ENCODE results near the gene CLPTM1L.
"Not testable (repeated sequence)": the region's sequence is repeated elsewhere in the genome, so short reads cannot be mapped to it uniquely, and the experiment has no call there.

The CLPTM1L gene

DNA sequence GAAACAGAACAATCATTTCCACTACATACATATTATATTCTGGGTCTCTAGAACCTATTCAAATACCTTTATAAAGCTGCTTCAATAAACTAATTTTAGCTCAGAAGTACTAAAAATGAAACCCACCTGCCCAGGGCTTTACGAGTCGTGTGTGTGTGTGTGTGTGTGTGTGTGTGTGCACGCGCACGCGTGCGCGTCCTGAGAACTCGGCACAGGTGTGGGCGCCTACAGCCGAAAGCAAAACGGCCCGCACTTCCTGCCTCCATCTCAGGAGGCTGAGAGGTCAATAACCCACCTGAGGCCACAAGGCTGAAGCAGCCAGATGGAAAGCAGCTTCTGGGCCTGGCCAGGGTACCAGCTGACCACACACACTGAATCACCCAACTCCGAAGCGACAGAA lies 3.0 kb downstream of the CLPTM1L start:
- peaks cover 12 to 18% of the 10 kb centered on the region in 2 donors for H3K4me1 ChIP-seq (ENCODE audit: control insufficient read depth in 2 of 2, insufficient read depth in 2 of 2, low read length in 2 of 2)
- H3K9ac ChIP-seq (ENCODE audit: low read depth in 1 of 2, low read length in 2 of 2): no peak overlapping the region
- H3K9me3 ChIP-seq (ENCODE audit: control insufficient read depth in 2 of 2, low read length in 2 of 2): no peaks in the 10 kb centered on the region
- H3K4me3 ChIP-seq (ENCODE audit: low read length in 2 of 2): no peak overlapping the region
- peaks cover 40 to 51% of the 10 kb centered on the region in 2 donors for H3K36me3 ChIP-seq (ENCODE audit: control insufficient read depth in 2 of 2, insufficient read depth in 2 of 2, low read length in 2 of 2)
- no peaks in the 10 kb centered on the region for H3K27me3 ChIP-seq (ENCODE audit: control insufficient read depth in 2 of 2, insufficient read depth in 2 of 2, low read length in 2 of 2)
- H3K27ac ChIP-seq (ENCODE audit: low read depth in 2 of 2, low read length in 2 of 2): no peak overlapping the region

DNA sequence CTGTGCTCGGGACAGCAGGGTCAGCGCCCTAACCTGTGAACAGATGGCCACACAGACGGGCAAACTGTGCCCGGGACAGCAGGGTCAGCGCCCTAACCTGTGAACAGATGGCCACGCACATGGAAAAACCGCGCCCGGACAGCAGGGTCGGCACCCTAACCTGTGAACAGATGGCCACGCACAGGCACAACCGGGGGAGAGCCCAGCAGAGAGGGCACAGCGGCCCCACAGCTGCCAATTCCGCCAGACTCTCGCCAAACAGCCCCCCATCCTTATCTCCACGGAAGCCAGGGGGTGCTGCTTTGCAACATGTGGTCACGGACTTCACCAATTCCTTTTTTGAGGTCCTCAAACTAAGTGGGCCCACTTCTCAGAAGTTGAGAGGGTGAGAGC lies 5.1 kb downstream of the CLPTM1L start:
- not testable (repeated sequence) for H3K27me3 ChIP-seq (ENCODE audit: control insufficient read depth in 2 of 2, insufficient read depth in 2 of 2, low read length in 2 of 2); H3K27ac ChIP-seq (ENCODE audit: low read depth in 2 of 2, low read length in 2 of 2); H3K9me3 ChIP-seq (ENCODE audit: control insufficient read depth in 2 of 2, low read length in 2 of 2); H3K9ac ChIP-seq (ENCODE audit: low read depth in 1 of 2, low read length in 2 of 2); H3K4me3 ChIP-seq (ENCODE audit: low read length in 2 of 2)
- peaks cover 60 to 71% of the 10 kb centered on the region in 2 donors for H3K36me3 ChIP-seq (ENCODE audit: control insufficient read depth in 2 of 2, insufficient read depth in 2 of 2, low read length in 2 of 2)
- peaks cover 5 to 13% of the 10 kb centered on the region in 2 donors for H3K4me1 ChIP-seq (ENCODE audit: control insufficient read depth in 2 of 2, insufficient read depth in 2 of 2, low read length in 2 of 2)

GRCh38 chr5:1339139-1339817 lies 5.6 kb downstream of the CLPTM1L start:
- H3K9ac ChIP-seq (ENCODE audit: low read depth in 1 of 2, low read length in 2 of 2); H3K27me3 ChIP-seq (ENCODE audit: control insufficient read depth in 2 of 2, insufficient read depth in 2 of 2, low read length in 2 of 2); H3K4me3 ChIP-seq (ENCODE audit: low read length in 2 of 2); H3K27ac ChIP-seq (ENCODE audit: low read depth in 2 of 2, low read length in 2 of 2); H3K9me3 ChIP-seq (ENCODE audit: control insufficient read depth in 2 of 2, low read length in 2 of 2): not testable (repeated sequence)
- Histone ChIP-seq H3K36me3 (ENCODE audit: control insufficient read depth in 2 of 2, insufficient read depth in 2 of 2, low read length in 2 of 2) (peaks cover 63 to 74% of the 10 kb centered on the region in 2 donors), H3K4me1 (ENCODE audit: control insufficient read depth in 2 of 2, insufficient read depth in 2 of 2, low read length in 2 of 2) (peaks cover 5 to 12% of the 10 kb centered on the region in 2 donors)

DNA sequence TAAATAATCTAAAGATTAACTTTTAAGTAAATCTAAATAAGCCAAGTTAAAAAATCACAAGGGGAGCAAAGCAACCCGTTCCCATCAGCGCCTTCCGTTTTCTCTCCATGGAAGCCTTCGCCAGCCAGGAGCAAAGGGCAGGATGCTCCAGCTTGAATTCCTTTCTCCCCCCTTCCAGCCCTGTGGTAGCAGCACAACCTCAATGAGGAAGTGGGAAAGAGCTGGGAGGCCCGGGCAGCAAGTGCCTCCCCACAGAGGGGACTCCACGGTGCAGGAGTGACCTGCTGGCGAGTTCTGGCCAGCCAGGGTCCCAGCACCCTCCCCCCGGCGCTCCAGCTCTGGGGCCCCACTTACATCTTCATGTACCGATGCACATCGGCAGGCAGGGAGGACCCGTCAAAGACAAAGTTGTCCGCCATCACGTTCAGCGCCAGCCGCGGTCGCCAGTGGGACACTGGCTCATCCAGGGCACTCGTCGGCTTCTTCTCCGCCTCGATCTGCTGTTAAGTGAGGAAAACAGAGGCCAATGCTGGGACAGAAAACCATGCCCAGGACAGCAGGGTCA lies 6.3 kb downstream of the CLPTM1L start:
- no peak overlapping the region for H3K4me3 ChIP-seq (ENCODE audit: low read length in 2 of 2)
- no peak overlapping the region for H3K27ac ChIP-seq (ENCODE audit: low read depth in 2 of 2, low read length in 2 of 2)
- H3K36me3 ChIP-seq (ENCODE audit: control insufficient read depth in 2 of 2, insufficient read depth in 2 of 2, low read length in 2 of 2): peaks cover 67 to 79% of the 10 kb centered on the region in 2 donors
- H3K4me1 ChIP-seq (ENCODE audit: control insufficient read depth in 2 of 2, insufficient read depth in 2 of 2, low read length in 2 of 2): peaks cover 2 to 5% of the 10 kb centered on the region in 2 donors
- no peaks in the 10 kb centered on the region for H3K9me3 ChIP-seq (ENCODE audit: control insufficient read depth in 2 of 2, low read length in 2 of 2)
- H3K9ac ChIP-seq (ENCODE audit: low read depth in 1 of 2, low read length in 2 of 2): no peak overlapping the region
- H3K27me3 ChIP-seq (ENCODE audit: control insufficient read depth in 2 of 2, insufficient read depth in 2 of 2, low read length in 2 of 2): no peaks in the 10 kb centered on the region

DNA sequence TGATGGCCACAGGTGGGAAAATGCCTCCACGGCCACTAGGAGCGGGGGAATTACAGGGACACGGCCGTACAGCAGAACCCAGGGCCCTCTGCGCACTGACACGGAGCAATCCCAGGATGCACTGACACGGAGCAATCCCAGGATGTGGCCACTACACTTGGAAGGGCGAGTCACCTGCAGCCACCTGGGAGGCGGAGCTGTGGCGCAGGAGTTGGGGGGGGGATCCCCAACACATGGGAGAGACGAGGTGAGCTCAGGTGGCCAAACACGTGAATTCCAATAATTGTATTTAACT lies 6.8 kb downstream of the CLPTM1L start:
- H3K4me1 ChIP-seq (ENCODE audit: control insufficient read depth in 2 of 2, insufficient read depth in 2 of 2, low read length in 2 of 2): peaks cover 0 to 1% of the 10 kb centered on the region in 2 donors
- H3K36me3 ChIP-seq (ENCODE audit: control insufficient read depth in 2 of 2, insufficient read depth in 2 of 2, low read length in 2 of 2): peaks cover 71 to 79% of the 10 kb centered on the region in 2 donors
- H3K27ac ChIP-seq (ENCODE audit: low read depth in 2 of 2, low read length in 2 of 2): no peak overlapping the region
- H3K9ac ChIP-seq (ENCODE audit: low read depth in 1 of 2, low read length in 2 of 2): no peak overlapping the region
- no peaks in the 10 kb centered on the region for H3K9me3 ChIP-seq (ENCODE audit: control insufficient read depth in 2 of 2, low read length in 2 of 2)
- H3K27me3 ChIP-seq (ENCODE audit: control insufficient read depth in 2 of 2, insufficient read depth in 2 of 2, low read length in 2 of 2): no peaks in the 10 kb centered on the region
- H3K4me3 ChIP-seq (ENCODE audit: low read length in 2 of 2): no peak overlapping the region

DNA sequence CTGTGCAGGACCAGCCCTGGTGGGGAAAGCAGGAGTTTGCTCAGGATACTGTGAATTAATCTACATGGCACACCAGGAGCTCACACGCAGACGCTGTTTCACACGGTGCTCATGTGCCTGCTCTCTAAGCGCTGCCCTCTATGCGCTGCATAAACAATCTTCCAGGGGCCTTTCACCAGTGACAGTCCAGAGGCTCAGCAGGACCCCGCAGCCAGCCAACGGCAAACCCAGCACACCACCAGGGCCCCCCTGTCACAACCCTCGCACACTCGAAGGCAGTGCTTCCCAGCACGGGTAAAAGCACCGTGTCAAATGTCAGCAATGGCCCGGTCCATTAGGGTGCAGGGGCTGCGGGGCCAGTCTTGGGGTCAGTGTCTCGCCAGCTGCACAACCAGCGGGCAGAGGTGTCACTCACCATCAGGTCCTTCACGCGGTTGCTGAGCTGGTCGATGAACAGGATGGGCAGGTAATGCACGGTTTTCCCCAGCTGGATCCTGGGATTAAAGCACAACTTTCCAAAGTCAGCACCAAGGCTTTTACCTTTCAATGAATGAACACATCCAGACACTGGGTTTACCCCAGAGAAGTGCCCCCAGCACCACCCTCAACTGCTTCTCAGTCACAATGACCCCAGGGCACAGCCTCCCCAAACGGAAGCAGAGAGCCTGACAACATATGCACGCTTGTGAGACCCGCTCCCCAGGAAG lies 7.3 kb downstream of the CLPTM1L start:
- no peak overlapping the region for H3K27ac ChIP-seq (ENCODE audit: low read depth in 2 of 2, low read length in 2 of 2)
- H3K36me3 ChIP-seq (ENCODE audit: control insufficient read depth in 2 of 2, insufficient read depth in 2 of 2, low read length in 2 of 2): peaks cover 75 to 81% of the 10 kb centered on the region in 2 donors
- H3K27me3 ChIP-seq (ENCODE audit: control insufficient read depth in 2 of 2, insufficient read depth in 2 of 2, low read length in 2 of 2): no peaks in the 10 kb centered on the region
- H3K4me1 ChIP-seq (ENCODE audit: control insufficient read depth in 2 of 2, insufficient read depth in 2 of 2, low read length in 2 of 2): no peaks in the 10 kb centered on the region
- H3K9me3 ChIP-seq (ENCODE audit: control insufficient read depth in 2 of 2, low read length in 2 of 2): no peaks in the 10 kb centered on the region
- H3K9ac ChIP-seq (ENCODE audit: low read depth in 1 of 2, low read length in 2 of 2): no peak overlapping the region
- no peak overlapping the region for H3K4me3 ChIP-seq (ENCODE audit: low read length in 2 of 2)

GRCh38 chr5:1336749-1337488 lies 8.0 kb downstream of the CLPTM1L start:
- no peak overlapping the region for H3K4me3 ChIP-seq (ENCODE audit: low read length in 2 of 2)
- no peak overlapping the region for H3K27ac ChIP-seq (ENCODE audit: low read depth in 2 of 2, low read length in 2 of 2)
- H3K9ac ChIP-seq (ENCODE audit: low read depth in 1 of 2, low read length in 2 of 2): no peak overlapping the region
- no peaks in the 10 kb centered on the region for H3K9me3 ChIP-seq (ENCODE audit: control insufficient read depth in 2 of 2, low read length in 2 of 2)
- no peaks in the 10 kb centered on the region for H3K4me1 ChIP-seq (ENCODE audit: control insufficient read depth in 2 of 2, insufficient read depth in 2 of 2, low read length in 2 of 2)
- H3K36me3 ChIP-seq (ENCODE audit: control insufficient read depth in 2 of 2, insufficient read depth in 2 of 2, low read length in 2 of 2): peaks cover 78 to 80% of the 10 kb centered on the region in 2 donors
- H3K27me3 ChIP-seq (ENCODE audit: control insufficient read depth in 2 of 2, insufficient read depth in 2 of 2, low read length in 2 of 2): no peaks in the 10 kb centered on the region

- Histone ChIP-seq H3K4me3 (ENCODE audit: low read length in 2 of 2) (no peak overlapping the region), H3K36me3 (ENCODE audit: control insufficient read depth in 2 of 2, insufficient read depth in 2 of 2, low read length in 2 of 2) (peaks cover 78 to 80% of the 10 kb centered on the region in 2 donors), H3K9ac (ENCODE audit: low read depth in 1 of 2, low read length in 2 of 2) (no peak overlapping the region), H3K27ac (ENCODE audit: low read depth in 2 of 2, low read length in 2 of 2) (no peak overlapping the region), H3K4me1 (ENCODE audit: control insufficient read depth in 2 of 2, insufficient read depth in 2 of 2, low read length in 2 of 2) (peaks cover 0 to under 1% of the 10 kb centered on the region in 2 donors), H3K9me3 (ENCODE audit: control insufficient read depth in 2 of 2, low read length in 2 of 2) (no peaks in the 10 kb centered on the region), H3K27me3 (ENCODE audit: control insufficient read depth in 2 of 2, insufficient read depth in 2 of 2, low read length in 2 of 2) (no peaks in the 10 kb centered on the region)
These were observed 8.8 kb downstream of the CLPTM1L start for GRCh38 chr5:1336106-1336561.

GRCh38 chr5:1335540-1336095 lies 9.3 kb downstream of the CLPTM1L start:
- no peak overlapping the region for H3K9ac ChIP-seq (ENCODE audit: low read depth in 1 of 2, low read length in 2 of 2)
- peaks cover 5 to 6% of the 10 kb centered on the region in 2 donors for H3K4me1 ChIP-seq (ENCODE audit: control insufficient read depth in 2 of 2, insufficient read depth in 2 of 2, low read length in 2 of 2)
- H3K27me3 ChIP-seq (ENCODE audit: control insufficient read depth in 2 of 2, insufficient read depth in 2 of 2, low read length in 2 of 2): no peaks in the 10 kb centered on the region
- no peaks in the 10 kb centered on the region for H3K9me3 ChIP-seq (ENCODE audit: control insufficient read depth in 2 of 2, low read length in 2 of 2)
- no peak overlapping the region for H3K4me3 ChIP-seq (ENCODE audit: low read length in 2 of 2)
- H3K27ac ChIP-seq (ENCODE audit: low read depth in 2 of 2, low read length in 2 of 2): no peak overlapping the region
- H3K36me3 ChIP-seq (ENCODE audit: control insufficient read depth in 2 of 2, insufficient read depth in 2 of 2, low read length in 2 of 2): peaks cover 78 to 82% of the 10 kb centered on the region in 2 donors

All from mucosa of rectum (tissue), 2 donors.